Tibial artery (tissue), 4 donors: Measurements from ENCODE around the gene FHOD3.

Source experiments
- DNase-seq, 2 donors: peaks; one replicate each; pipeline ENCODE4 v3.0.0-alpha.2; 2019
- H3K27ac ChIP-seq, 2 donors: fragments of 200-600 bp; sonication (generic) in 1 of 2; 1 replicate in 1 of 2; 2 replicates in 1 of 2; pipeline ENCODE4 v1.5.1; 2018 to 2019; ENCODE audit warnings: mild to moderate bottlenecking in 1 of 2
- H3K27me3 ChIP-seq, 2 donors: fragments of 200-600 bp; sonication (generic) in 1 of 2; one replicate each; pipeline versions ENCODE4 v1.5.1 to v1.6.0; 2016 to 2019
- H3K36me3 ChIP-seq, 3 donors: fragments of 200-600 bp; sonication (generic) in 2 of 3; one replicate each; pipeline ENCODE4 v1.5.1; 2016 to 2019; ENCODE audit warnings: mild to moderate bottlenecking in 2 of 3
- H3K4me1 ChIP-seq, 4 donors: fragments of 200-600 bp; sonication (generic) in 2 of 4; 1 replicate in 3 of 4; 2 replicates in 1 of 4; pipeline ENCODE4 v1.5.1; 2016 to 2019
- H3K4me3 ChIP-seq, 2 donors: fragments of 200-600 bp; sonication (generic) in 1 of 2; 1 replicate in 1 of 2; 2 replicates in 1 of 2; pipeline ENCODE4 v1.5.1; 2018 to 2019; ENCODE audit warnings: mild to moderate bottlenecking in 2 of 2
- H3K9me3 ChIP-seq, 3 donors: fragments of 200-600 bp; sonication (generic) in 1 of 3; one replicate each; pipeline ENCODE4 v1.5.1; 2016 to 2019
- intact Hi-C: fragments of 100-400 bp; cut with DNase I; formaldehyde crosslinking; loops from one replicate; pipeline ENCODE4 v1.15.0; 2023; ENCODE audit warnings: low total_unique reads
- TF ChIP-seq, protein P1 (sequence below), 2 experiments: fragments of 200-600 bp in 1 of 2; fragments of 450-650 bp in 1 of 2; IDR thresholded peaks; one replicate each; pipeline ENCODE4 v1.5.1; 2017 to 2019; ENCODE audit warnings: antibody characterized with exemption in 2 of 2, mild to moderate bottlenecking in 1 of 2, moderate library complexity in 1 of 2

Gene FHOD3

DNA sequence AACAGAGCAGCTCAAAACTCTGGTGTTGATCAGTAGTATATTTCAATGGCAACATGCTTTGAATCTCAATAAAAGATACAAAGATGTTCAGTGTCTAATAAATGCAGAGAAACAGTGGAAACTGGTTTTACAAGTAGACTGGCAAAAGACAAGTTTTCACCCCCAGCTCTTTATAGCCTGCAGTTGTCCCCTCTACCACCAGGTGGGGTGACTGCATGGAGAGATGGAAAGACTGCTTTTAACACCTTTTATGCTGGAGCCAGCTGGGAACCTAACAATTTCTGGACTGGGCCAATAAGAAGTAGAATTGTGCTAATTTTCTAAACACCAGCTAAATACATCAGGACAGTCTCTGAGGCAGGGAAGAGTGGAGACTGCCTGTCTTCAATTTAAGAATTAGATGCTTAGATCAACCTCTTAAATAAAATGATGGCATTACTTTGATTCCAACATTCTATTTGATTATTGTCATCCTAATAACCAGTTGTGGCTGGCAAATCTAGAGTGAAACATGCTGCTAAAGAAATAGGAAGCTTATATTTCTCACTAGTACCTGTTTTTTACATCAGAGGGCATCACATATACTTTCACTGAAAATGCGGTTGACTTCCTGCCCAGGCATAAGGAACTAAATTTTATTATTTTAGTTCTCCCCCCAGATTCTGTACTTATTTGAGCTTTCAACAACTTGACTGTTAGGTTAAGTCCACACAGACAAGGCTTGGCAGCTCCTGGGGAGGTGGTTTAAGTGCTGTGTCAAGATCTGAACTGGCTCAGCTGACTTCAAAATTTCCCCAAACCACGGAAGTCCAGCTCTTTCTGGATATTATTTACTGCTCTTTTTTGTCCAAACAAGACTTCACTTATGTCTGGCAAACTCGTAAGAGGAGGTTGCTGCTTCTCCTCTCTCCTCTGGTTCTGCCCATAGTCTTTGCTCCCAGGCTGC lies 390.8 kb downstream of the FHOD3 start:
- no peaks in the 10 kb centered on the region for H3K27me3 ChIP-seq
- peak in 1 of 2 donors; percentile 79 for DNase-seq
- no peak overlapping the region for H3K4me3 ChIP-seq
- H3K4me1 ChIP-seq, result no peaks in the 10 kb centered on the region
- H3K36me3 ChIP-seq, result peaks cover 0 to 27% (median 0%) of the 10 kb centered on the region in 3 donors
- no peak overlapping the region for H3K27ac ChIP-seq
- TF ChIP-seq, protein P1, sequence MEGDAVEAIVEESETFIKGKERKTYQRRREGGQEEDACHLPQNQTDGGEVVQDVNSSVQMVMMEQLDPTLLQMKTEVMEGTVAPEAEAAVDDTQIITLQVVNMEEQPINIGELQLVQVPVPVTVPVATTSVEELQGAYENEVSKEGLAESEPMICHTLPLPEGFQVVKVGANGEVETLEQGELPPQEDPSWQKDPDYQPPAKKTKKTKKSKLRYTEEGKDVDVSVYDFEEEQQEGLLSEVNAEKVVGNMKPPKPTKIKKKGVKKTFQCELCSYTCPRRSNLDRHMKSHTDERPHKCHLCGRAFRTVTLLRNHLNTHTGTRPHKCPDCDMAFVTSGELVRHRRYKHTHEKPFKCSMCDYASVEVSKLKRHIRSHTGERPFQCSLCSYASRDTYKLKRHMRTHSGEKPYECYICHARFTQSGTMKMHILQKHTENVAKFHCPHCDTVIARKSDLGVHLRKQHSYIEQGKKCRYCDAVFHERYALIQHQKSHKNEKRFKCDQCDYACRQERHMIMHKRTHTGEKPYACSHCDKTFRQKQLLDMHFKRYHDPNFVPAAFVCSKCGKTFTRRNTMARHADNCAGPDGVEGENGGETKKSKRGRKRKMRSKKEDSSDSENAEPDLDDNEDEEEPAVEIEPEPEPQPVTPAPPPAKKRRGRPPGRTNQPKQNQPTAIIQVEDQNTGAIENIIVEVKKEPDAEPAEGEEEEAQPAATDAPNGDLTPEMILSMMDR (IDR thresholded peaks at IDR 0.05), result peak; percentile 73 to 85
- intact Hi-C loops, result loop anchor here (5.0 kb wide), 1 partner anchor 124 kb away; no protein-coding TSS in a partner anchor
- peaks cover 0 to 6% (median 0%) of the 10 kb centered on the region in 3 donors for H3K9me3 ChIP-seq

DNA sequence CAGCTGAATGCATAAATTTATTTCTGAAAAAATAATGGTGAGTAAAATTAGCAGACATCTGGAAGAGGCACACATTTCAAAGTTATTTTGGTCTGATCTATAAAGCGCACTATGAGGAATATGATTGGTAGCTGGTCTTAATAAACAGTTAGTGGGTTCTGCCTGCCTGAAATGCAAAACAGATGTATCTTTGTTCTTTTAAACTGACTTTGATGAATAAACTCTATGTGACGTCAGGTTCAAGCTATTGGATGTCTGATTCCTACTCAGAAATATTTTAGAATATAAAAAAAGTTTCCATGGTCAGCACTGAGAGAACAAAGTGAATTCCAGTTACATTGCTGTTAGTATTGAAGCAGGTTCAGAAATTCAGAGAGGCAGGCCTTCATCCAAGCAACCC lies 394.9 kb downstream of the FHOD3 start:
- intact Hi-C loops, result loop anchor here (10.0 kb wide), 1 partner anchor 62 kb away; no protein-coding TSS in a partner anchor
- peaks cover 0 to 8% (median 7%) of the 10 kb centered on the region in 3 donors for H3K36me3 ChIP-seq
- no peaks in the 10 kb centered on the region for H3K9me3 ChIP-seq
- TF ChIP-seq, protein P1 (IDR thresholded peaks at IDR 0.05), result no peak
- DNase-seq, result no peak
- H3K27me3 ChIP-seq, result no peaks in the 10 kb centered on the region
- H3K27ac ChIP-seq, result no peak overlapping the region
- no peak overlapping the region for H3K4me3 ChIP-seq
- no peaks in the 10 kb centered on the region for H3K4me1 ChIP-seq

DNA sequence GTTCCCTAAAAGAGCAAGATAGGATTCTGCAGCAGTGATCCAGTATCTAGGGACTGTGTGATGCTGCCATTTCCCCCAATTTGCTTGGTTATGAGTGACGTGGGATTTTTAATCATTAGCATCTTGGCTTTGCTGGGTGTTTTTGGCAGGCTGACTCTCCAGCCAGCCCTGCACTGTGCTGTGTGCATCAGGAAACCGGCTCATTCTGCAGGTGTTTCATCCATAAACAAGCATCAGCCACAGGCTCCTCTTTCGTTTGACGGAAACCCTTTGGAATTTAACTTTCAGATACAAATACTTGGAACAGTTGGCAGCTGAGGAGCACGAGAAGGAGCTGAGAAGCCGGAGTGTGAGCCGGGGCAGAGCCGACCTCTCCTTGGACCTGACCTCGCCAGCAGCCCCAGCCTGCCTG lies 395.4 kb downstream of the FHOD3 start:
- H3K27ac ChIP-seq, result peak overlapping the region in 1 of 2 donors; percentile 35
- no peaks in the 10 kb centered on the region for H3K9me3 ChIP-seq
- TF ChIP-seq, protein P1 (IDR thresholded peaks at IDR 0.05), result no peak
- no peak for DNase-seq
- no peaks in the 10 kb centered on the region for H3K27me3 ChIP-seq
- no peak overlapping the region for H3K4me3 ChIP-seq
- intact Hi-C loops, result loop anchor here (10.0 kb wide), 1 partner anchor 62 kb away; no protein-coding TSS in a partner anchor
- H3K4me1 ChIP-seq, result no peaks in the 10 kb centered on the region
- H3K36me3 ChIP-seq, result peaks cover 0 to 8% (median 7%) of the 10 kb centered on the region in 3 donors

DNA sequence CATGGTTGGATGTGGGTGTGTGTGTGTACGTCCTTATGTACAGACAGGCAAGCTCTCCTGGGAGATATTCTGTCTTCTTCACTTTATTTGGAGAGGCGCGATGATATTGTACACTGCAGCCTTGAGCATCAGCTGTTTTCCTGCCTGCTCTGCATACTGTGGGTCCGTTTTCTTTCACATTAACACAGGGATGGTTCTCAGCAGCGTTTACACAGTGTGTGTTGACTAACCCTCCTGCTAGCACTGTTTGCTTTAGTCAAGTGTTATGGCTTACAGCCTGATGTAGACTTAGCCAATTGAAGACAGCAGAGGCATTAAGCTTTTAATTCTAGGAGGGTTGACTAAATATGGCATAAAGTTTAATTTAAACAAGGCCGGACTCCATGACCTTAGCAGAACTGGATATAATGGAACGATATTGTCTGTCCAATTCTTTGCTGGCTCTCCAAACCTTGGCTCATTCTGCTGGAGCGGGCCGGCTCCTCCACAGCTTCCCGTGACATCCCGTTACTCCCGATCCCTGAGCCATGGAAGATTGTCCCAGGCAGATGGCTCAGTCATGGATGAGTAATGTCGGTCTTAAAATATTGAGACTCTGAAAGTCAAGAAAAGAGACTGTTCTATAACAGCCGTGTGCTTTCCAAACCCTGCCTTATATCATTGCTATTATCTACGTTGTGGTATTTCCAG lies 396.6 kb downstream of the FHOD3 start:
- Histone ChIP-seq H3K4me3 (no peak overlapping the region), H3K36me3 (peaks cover 0 to 8% (median 7%) of the 10 kb centered on the region in 3 donors), H3K4me1 (no peaks in the 10 kb centered on the region), H3K9me3 (no peaks in the 10 kb centered on the region), H3K27me3 (no peaks in the 10 kb centered on the region), H3K27ac (no peak overlapping the region)
- intact Hi-C loops, result loop anchor here (10.0 kb wide), 1 partner anchor 61 kb away; no protein-coding TSS in a partner anchor
- TF ChIP-seq, protein P1 (IDR thresholded peaks at IDR 0.05), result no peak
- no peak for DNase-seq

DNA sequence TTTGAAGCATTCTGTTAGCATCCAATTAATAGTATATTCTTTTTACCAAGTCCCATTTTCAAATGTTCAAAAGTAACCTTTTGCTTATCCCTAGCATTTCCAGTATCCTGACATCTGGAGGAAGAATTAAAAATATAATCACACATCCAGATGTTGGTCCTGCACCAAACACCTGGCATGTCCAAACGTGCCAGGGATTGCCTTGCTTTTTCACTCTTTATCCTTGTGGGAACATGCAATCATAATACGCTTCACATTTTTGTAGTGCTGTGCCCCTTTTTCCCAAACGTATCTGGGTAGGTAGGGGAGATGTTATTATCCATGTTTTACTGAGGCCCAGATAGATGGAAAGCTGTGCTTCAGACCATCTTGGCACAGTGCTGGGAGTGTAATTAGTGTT lies 398.3 kb downstream of the FHOD3 start:
- TF ChIP-seq, protein P1 (IDR thresholded peaks at IDR 0.05), result no peak
- intact Hi-C loops, result loop anchor here (10.0 kb wide), 1 partner anchor 59 kb away; no protein-coding TSS in a partner anchor
- DNase-seq, result no peak

More for the DNA sequence above, 398.3 kb downstream of the FHOD3 start:
- Histone ChIP-seq H3K4me3 (no peak overlapping the region), H3K27me3 (no peaks in the 10 kb centered on the region), H3K9me3 (no peaks in the 10 kb centered on the region), H3K27ac (no peak overlapping the region), H3K4me1 (no peaks in the 10 kb centered on the region), H3K36me3 (peaks cover 0 to 8% (median 7%) of the 10 kb centered on the region in 3 donors)
